Trophoblast cell (in vitro differentiated cells and primary cell): ENCODE measurements around the gene RIMBP2.

Experiments used
- DNase-seq, 2 donors: peaks; one replicate each; pipeline ENCODE4 v3.0.0-alpha.2; 2016
- H2AFZ ChIP-seq: 2 replicates; pipeline ENCODE4 v1.6.1; 2013; ENCODE audit warnings: low read length, moderate library complexity, mild to moderate bottlenecking; ENCODE audit not compliant: insufficient read depth, poor library complexity
- H2AK5ac ChIP-seq: 2 replicates; pipeline ENCODE4 v1.6.1; 2013; ENCODE audit warnings: mild to moderate bottlenecking, low read length
- H2BK120ac ChIP-seq: 2 replicates; pipeline ENCODE4 v1.6.1; 2013; ENCODE audit warnings: low read length, mild to moderate bottlenecking, moderate library complexity; ENCODE audit not compliant: insufficient read depth, poor library complexity
- H2BK12ac ChIP-seq: 2 replicates; pipeline ENCODE4 v1.6.1; 2013; ENCODE audit warnings: mild to moderate bottlenecking, low read length, moderate library complexity
- H2BK5ac ChIP-seq: 2 replicates; pipeline ENCODE4 v1.6.1; 2013; ENCODE audit warnings: low read length, low read depth, moderate library complexity, mild to moderate bottlenecking; ENCODE audit not compliant: poor library complexity
- H3K14ac ChIP-seq: 2 replicates; pipeline ENCODE4 v1.6.1; 2013; ENCODE audit warnings: mild to moderate bottlenecking, low read length
- H3K18ac ChIP-seq: 2 replicates; pipeline ENCODE4 v1.6.1; 2013; ENCODE audit warnings: mild to moderate bottlenecking, low read length
- H3K23ac ChIP-seq: 2 replicates; pipeline ENCODE4 v1.6.1; 2013; ENCODE audit warnings: low read length
- H3K27ac ChIP-seq: 2 replicates; pipeline ENCODE4 v1.5.1; 2013; ENCODE audit warnings: low read depth, mild to moderate bottlenecking, inconsistent platforms, low read length, moderate library complexity
- H3K27me3 ChIP-seq: 2 replicates; pipeline ENCODE4 v1.6.1; 2013; ENCODE audit warnings: inconsistent platforms, mild to moderate bottlenecking, low read length, moderate library complexity; ENCODE audit not compliant: insufficient read depth
- H3K36me3 ChIP-seq, 2 experiments: 1 replicate in 1 of 2; 2 replicates in 1 of 2; pipeline ENCODE4 v1.6.1; 2013; ENCODE audit warnings: low read length in 2 of 2, mild to moderate bottlenecking in 2 of 2, moderate library complexity in 1 of 2; ENCODE audit not compliant: insufficient read depth in 2 of 2, control insufficient read depth in 1 of 2
- H3K4ac ChIP-seq: 2 replicates; pipeline ENCODE4 v1.6.1; 2013; ENCODE audit warnings: low read depth, mild to moderate bottlenecking, low read length, moderate library complexity
- H3K4me1 ChIP-seq, 2 experiments: 1 replicate in 1 of 2; 2 replicates in 1 of 2; pipeline ENCODE4 v1.6.1; 2013; ENCODE audit warnings: low read length in 2 of 2, mild to moderate bottlenecking in 2 of 2, moderate library complexity in 1 of 2; ENCODE audit not compliant: insufficient read depth in 2 of 2, control insufficient read depth in 1 of 2
- H3K4me2 ChIP-seq: 2 replicates; pipeline ENCODE4 v1.6.1; 2013; ENCODE audit warnings: inconsistent platforms, mild to moderate bottlenecking, low read length, moderate library complexity
- H3K4me3 ChIP-seq: 2 replicates; pipeline ENCODE4 v1.5.1; 2013; ENCODE audit warnings: mild to moderate bottlenecking, low read depth, low read length, inconsistent platforms
- H3K79me1 ChIP-seq: one replicate; pipeline ENCODE4 v1.6.1; 2013; ENCODE audit warnings: low read length
- H3K79me2 ChIP-seq: 2 replicates; pipeline ENCODE4 v1.6.1; 2013; ENCODE audit warnings: low read length, mild to moderate bottlenecking; ENCODE audit not compliant: control insufficient read depth, insufficient read depth, poor library complexity
- H3K9ac ChIP-seq: 2 replicates; pipeline ENCODE4 v1.6.1; 2013; ENCODE audit warnings: mild to moderate bottlenecking, low read length
- H3K9me3 ChIP-seq: 2 replicates; pipeline ENCODE4 v1.6.1; 2013; ENCODE audit warnings: low read depth, mild to moderate bottlenecking, control low read depth, inconsistent platforms, low read length; ENCODE audit not compliant: insufficient read depth
- H4K12ac ChIP-seq: 2 replicates; pipeline ENCODE4 v1.6.1; 2013; ENCODE audit warnings: low read depth, mild to moderate bottlenecking, low read length, moderate library complexity
- H4K8ac ChIP-seq: 2 replicates; pipeline ENCODE4 v1.6.1; 2013; ENCODE audit warnings: low read depth, mild to moderate bottlenecking, low read length, moderate library complexity
- H4K91ac ChIP-seq: one replicate; pipeline ENCODE4 v1.6.1; 2013; ENCODE audit warnings: low read depth, mild to moderate bottlenecking, low read length, moderate library complexity
- WGBS: extraction: QIAGEN DNeasy Blood & Tissue Kit; methylation state at CpG from one replicate; pipeline ENCODE4 v1.1.7; 2013; ENCODE audit warnings: missing lambda C conversion rate; ENCODE audit not compliant: insufficient read length, insufficient coverage; ENCODE audit errors: extremely low coverage; 5-methylcytosine and 5-hydroxymethylcytosine counted together

Gene RIMBP2

DNA sequence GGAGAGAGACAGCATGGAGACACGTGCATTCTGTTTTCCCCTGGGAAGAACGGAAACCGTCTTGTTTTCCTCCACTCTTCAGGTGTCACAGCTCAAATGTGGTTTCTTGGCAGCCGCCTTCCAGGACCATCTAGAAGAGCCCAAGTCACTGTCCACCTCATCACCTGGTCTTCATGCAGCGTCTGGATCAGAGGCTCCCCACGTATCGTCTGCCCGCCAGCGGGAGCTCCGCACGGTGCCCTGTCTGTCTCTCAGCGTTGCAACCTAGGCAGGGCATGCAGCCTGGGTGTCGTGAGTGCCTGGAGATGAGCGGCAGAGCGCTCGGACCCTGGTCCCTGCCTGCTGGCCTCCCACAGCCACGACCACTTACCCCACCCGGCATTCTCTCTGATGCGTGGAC, 260.9 kb downstream of the RIMBP2 start:
- no peak overlapping the region for H3K27ac ChIP-seq
- H3K79me1 ChIP-seq = no peaks in the 10 kb centered on the region
- H3K4me1 ChIP-seq = no peaks in the 10 kb centered on the region
- H3K4ac ChIP-seq = no peak overlapping the region
- no peak overlapping the region for H2AFZ ChIP-seq
- no peak overlapping the region for H2BK120ac ChIP-seq
- no peak overlapping the region for H2AK5ac ChIP-seq
- no peak overlapping the region for H4K12ac ChIP-seq
- no peaks in the 10 kb centered on the region for H3K36me3 ChIP-seq
- H3K4me3 ChIP-seq = no peak overlapping the region
- H3K79me2 ChIP-seq = no peaks in the 10 kb centered on the region
- no peak overlapping the region for H3K14ac ChIP-seq
- H4K8ac ChIP-seq = no peak overlapping the region
- H4K91ac ChIP-seq = no peak overlapping the region
- no peak overlapping the region for H3K9ac ChIP-seq
- no peaks in the 10 kb centered on the region for H3K27me3 ChIP-seq
- peaks cover 3% of the 10 kb centered on the region for H3K9me3 ChIP-seq
- no CpG with 5 or more reads among the region's 19 CpGs for WGBS
- no peak overlapping the region for H3K23ac ChIP-seq
- H3K18ac ChIP-seq = no peak overlapping the region
- no peak overlapping the region for H2BK12ac ChIP-seq
- no peak overlapping the region for H2BK5ac ChIP-seq
- no peak overlapping the region for H3K4me2 ChIP-seq
- DNase-seq = no peak

GRCh38 chr12:130454296-130454695, 261.8 kb downstream of the RIMBP2 start:
- peaks cover 3% of the 10 kb centered on the region for H3K9me3 ChIP-seq
- H2BK120ac ChIP-seq = no peak overlapping the region
- H4K8ac ChIP-seq = no peak overlapping the region
- no peak for DNase-seq
- no peak overlapping the region for H3K27ac ChIP-seq
- H3K27me3 ChIP-seq = no peaks in the 10 kb centered on the region
- no peak overlapping the region for H2BK12ac ChIP-seq
- no peaks in the 10 kb centered on the region for H3K79me1 ChIP-seq
- H2AK5ac ChIP-seq = no peak overlapping the region
- H3K9ac ChIP-seq = no peak overlapping the region
- H3K23ac ChIP-seq = no peak overlapping the region
- no peak overlapping the region for H3K4me3 ChIP-seq
- no peaks in the 10 kb centered on the region for H3K4me1 ChIP-seq
- H4K12ac ChIP-seq = no peak overlapping the region
- no peak overlapping the region for H3K14ac ChIP-seq
- H3K36me3 ChIP-seq = no peaks in the 10 kb centered on the region
- no peak overlapping the region for H3K18ac ChIP-seq
- H2AFZ ChIP-seq = no peak overlapping the region
- no peak overlapping the region for H2BK5ac ChIP-seq
- H4K91ac ChIP-seq = no peak overlapping the region
- no CpG with 5 or more reads among the region's 9 CpGs for WGBS
- no peak overlapping the region for H3K4me2 ChIP-seq
- H3K4ac ChIP-seq = no peak overlapping the region
- no peaks in the 10 kb centered on the region for H3K79me2 ChIP-seq

- H2AK5ac ChIP-seq = no peak overlapping the region
- no peaks in the 10 kb centered on the region for H3K79me1 ChIP-seq
- H2BK5ac ChIP-seq = no peak overlapping the region
- no peak overlapping the region for H2BK120ac ChIP-seq
- no peak overlapping the region for H2AFZ ChIP-seq
- H3K27me3 ChIP-seq = no peaks in the 10 kb centered on the region
- H3K9ac ChIP-seq = no peak overlapping the region
- H3K14ac ChIP-seq = no peak overlapping the region
- no peak overlapping the region for H4K8ac ChIP-seq
- no peak overlapping the region for H3K23ac ChIP-seq
- no CpG with 5 or more reads among the region's 10 CpGs for WGBS
- H3K4me3 ChIP-seq = no peak overlapping the region
- H3K36me3 ChIP-seq = no peaks in the 10 kb centered on the region
- no peak overlapping the region for H3K4ac ChIP-seq
- H3K9me3 ChIP-seq = peaks cover 3% of the 10 kb centered on the region
- no peaks in the 10 kb centered on the region for H3K4me1 ChIP-seq
- H4K12ac ChIP-seq = no peak overlapping the region
- no peak overlapping the region for H4K91ac ChIP-seq
- H2BK12ac ChIP-seq = no peak overlapping the region
- no peak overlapping the region for H3K4me2 ChIP-seq
- H3K27ac ChIP-seq = no peak overlapping the region
- H3K18ac ChIP-seq = no peak overlapping the region
- no peak for DNase-seq
- no peaks in the 10 kb centered on the region for H3K79me2 ChIP-seq
Measured at GRCh38 chr12:130452546-130452945, 263.6 kb downstream of the RIMBP2 start.

- Histone ChIP-seq H3K9ac (no peak overlapping the region), H3K4me1 (no peaks in the 10 kb centered on the region), H3K79me2 (no peaks in the 10 kb centered on the region), H2BK12ac (no peak overlapping the region), H3K4me2 (no peak overlapping the region), H3K4me3 (no peak overlapping the region), H2BK120ac (no peak overlapping the region), H2AK5ac (no peak overlapping the region), H3K27ac (no peak overlapping the region), H3K27me3 (no peaks in the 10 kb centered on the region), H2BK5ac (no peak overlapping the region), H3K18ac (no peak overlapping the region), H4K91ac (no peak overlapping the region), H3K23ac (no peak overlapping the region), H2AFZ (no peak overlapping the region), H4K8ac (no peak overlapping the region), H4K12ac (no peak overlapping the region), H3K79me1 (no peaks in the 10 kb centered on the region), H3K4ac (no peak overlapping the region), H3K36me3 (no peaks in the 10 kb centered on the region), H3K14ac (no peak overlapping the region), H3K9me3 (peaks cover 6% of the 10 kb centered on the region)
- no CpG with 5 or more reads among the region's 41 CpGs for WGBS
- no peak for DNase-seq
Measured at GRCh38 chr12:130451001-130451930, 264.8 kb downstream of the RIMBP2 start.
